ENCODE data around the gene SRPX.

The SRPX gene

GRCh38 chrX:38099688-38100087 is 121.0 kb downstream of the SRPX start:
- TF ChIP-seq CTCF (IDR thresholded peaks at IDR 0.05; ENCODE audit: control insufficient read depth, extremely low read depth, insufficient read depth), result no peak
- H3K4me3 ChIP-seq (ENCODE audit: low read depth, low read length), result no peak overlapping the region
- DNase-seq (ENCODE audit: low read depth), result no peak
